GM19328 (cell line): ENCODE results near the gene GREM2.

Experiments
- ATAC-seq: cut with Tn5 transposase; IDR thresholded peaks from one replicate; pipeline ENCODE4 v1.9.1; 2021; ENCODE audit warnings: mild to moderate bottlenecking, moderate library complexity; ENCODE audit not compliant: unreplicated experiment

Gene GREM2

DNA sequence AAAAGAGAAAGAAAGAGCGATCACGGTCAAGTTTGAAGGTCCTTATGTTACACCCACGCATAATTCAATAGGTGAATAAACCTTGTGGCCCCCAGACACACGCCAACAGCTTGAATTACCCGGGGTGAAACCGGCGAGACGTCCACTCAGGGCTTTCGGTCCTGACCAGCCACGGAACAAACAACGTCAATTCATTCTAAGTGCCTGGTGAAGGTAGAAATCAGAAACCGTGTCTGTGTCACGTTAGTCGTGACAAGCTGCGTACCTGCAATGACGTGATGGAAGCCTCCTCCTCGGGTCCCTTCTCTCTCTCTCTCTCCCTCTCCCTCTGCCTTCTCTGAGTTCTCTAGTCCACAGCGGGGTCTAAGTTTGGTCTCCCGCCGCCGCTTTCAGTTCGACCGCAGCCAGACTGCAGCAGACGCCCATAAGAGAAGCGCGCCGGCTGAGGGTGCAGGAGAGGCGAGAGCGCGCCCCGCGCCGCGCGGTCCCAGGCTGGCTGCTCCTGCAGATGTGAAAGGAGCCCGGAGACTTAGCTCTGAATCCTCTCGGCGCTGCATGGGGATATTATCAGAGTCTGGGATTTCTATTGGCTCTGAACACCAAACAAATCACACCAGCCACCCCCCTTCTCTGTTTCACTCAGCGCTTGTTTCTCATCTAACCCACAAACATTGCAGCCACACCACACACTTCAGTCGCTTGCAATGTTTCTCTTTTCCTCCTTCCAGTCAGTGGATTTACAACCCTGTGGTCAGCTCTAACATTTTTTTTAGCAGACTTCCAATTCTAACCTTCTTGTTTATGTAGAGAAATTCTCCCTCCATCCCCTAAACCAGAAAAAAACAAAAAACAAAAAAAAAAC lies at the start of gene GREM2:
Gene GREM2, minus strand, starts transcription at position 537 of the 862 bp plus-strand sequence. CDS start 118,680 bp downstream, outside the sequence.
- ATAC-seq: no peak

DNA sequence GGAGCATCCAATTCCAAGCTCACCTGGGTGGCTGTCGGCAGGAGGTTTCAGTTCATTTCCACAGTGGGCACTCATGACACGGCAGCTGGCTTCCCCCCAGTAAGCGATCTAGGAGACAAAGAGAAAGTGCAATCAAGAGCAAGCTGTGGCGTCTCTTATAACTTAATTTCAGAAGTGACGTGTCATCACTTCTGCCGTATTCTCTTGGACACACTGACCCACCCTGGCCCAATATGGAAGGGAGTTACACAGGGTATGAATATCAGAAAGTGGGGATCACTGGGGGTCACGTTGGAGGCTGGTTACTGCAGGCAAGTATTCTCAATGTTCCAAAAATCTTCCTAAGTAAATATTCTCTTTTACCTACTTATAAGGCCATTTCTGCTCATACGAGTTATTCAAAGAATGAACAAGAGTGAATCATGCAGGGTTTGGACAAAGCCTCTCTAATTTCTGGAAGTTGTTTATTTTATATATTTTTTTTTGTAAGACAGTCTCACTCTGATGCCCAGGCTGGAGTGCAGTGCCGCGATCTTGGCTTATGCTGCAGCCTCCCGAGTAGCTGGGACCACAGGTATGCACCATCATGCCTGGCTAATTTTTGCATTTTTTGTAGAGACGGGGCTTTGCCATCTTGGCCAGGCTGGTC lies 46.5 kb upstream of the GREM2 start:
- ATAC-seq: no peak

DNA sequence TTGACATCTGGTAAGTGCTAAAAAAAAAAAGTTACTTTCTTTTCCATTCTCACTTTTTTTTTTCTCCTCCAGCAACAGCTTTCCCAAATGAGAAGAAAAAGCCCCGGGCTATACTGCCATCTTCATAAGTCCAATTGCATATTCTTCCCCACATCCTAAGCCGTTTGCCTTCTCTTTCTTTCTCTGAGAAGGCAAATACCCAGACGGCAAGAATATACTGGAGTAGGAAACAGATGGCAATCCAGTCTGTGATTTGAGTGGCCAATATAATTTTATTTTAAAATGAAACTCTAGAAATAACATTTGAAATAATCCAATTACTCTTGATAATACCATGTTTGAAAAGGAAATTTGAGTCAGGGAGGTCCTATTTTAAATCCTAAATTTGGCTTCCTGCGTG lies 44.6 kb upstream of the GREM2 start:
- no peak for ATAC-seq

DNA sequence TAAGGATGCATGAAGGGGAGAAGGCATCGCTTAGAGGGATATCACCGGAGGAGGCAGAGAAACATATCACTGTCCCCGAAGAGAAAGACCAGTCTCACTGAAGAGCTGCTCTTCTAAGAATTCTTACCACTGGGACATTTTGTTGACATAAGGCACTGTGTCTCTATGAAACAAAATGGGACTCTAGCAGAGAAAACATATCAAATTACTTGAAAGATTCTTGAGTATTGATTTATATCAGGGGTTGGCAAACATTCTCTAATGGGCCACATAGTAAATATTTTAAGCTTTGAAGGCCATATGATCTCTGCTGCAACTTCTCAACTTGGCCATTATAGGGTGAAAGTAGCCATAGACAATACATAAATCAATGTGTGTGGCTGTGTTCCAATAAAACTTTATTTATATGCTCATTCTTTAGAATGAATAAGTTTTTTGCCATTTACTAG lies 41.0 kb upstream of the GREM2 start:
- no peak for ATAC-seq

DNA sequence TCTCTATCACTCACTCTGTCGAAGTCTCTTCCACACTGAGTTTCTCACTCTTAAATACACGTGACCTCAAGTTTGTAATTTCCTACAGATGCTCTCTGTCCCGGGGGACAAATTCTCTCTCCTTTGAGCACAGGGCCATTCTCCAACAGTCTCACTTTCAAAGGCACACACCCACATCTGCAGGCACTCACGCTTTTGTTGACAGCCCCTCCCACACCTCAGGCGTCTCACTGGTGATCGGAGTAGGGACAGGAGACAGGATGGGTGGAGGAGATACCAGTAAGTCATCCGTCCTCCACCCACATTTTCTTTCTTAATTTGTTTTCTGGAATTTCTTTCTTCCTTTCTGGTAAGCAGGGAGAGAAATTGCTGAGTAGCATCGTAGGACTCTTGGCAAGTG lies 40.6 kb upstream of the GREM2 start:
- no peak for ATAC-seq

DNA sequence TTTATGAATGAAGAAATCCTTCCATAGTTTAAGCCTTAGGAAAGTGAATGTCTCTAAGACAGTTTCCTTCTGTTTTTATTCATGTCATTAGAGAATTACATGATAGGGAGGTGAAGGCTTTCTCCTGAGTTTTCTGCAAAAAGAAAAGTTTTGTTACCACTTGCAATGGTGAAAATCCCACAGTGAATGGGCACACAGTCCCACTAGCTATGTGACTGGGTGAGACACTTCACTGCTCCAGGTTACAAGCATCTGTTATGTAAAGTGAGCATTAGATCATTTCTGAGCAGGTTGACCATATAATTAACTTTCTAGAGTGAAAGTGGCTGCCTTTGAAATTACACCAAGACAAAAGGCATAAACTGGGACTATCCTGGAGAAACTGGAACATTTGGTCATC lies 38.9 kb upstream of the GREM2 start:
- ATAC-seq: no peak

DNA sequence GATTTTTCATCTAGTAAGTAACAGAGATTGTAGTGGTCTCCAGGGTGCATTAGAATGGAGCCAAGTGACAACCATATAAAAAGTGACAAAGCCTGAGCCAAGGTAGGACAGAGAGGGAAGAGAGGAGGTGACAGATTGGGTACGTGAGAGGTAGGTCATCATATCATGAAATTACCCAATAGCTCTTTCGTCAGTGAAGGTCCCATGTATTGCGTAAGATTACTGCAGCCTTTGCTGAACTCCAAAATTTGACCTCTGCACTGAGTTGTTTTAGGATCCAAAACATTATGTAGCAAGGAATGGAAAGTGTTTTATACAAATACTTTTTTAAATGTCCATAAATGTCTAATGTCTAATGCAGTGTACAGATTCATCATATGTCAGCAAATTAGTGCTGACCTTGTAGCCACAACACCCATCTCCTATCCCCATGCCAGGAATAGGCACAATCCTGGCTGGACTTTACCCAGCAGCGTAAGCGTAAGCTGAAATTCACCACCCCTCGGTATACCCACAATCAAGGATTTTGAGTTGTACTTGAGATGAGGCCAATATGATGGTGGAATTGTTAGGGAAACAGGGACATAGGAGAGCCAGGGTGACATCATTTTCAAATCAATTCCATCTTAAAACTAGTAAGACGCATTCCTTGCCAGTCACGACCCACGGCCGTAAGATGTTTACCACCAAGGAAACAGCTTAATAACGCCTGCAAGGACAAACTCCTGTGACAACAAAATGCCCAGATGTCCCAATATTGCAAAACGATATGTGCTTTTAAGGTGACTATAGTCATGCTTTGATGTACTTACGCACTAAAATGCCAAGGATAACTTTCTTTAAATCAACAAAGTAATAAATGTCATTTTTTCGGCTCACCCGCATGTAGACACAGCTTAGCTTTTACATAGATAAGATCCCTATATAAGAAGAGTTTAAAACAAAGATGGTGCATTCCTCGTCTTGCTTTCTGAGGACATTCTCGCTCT lies 38.1 kb upstream of the GREM2 start:
- ATAC-seq: no peak

DNA sequence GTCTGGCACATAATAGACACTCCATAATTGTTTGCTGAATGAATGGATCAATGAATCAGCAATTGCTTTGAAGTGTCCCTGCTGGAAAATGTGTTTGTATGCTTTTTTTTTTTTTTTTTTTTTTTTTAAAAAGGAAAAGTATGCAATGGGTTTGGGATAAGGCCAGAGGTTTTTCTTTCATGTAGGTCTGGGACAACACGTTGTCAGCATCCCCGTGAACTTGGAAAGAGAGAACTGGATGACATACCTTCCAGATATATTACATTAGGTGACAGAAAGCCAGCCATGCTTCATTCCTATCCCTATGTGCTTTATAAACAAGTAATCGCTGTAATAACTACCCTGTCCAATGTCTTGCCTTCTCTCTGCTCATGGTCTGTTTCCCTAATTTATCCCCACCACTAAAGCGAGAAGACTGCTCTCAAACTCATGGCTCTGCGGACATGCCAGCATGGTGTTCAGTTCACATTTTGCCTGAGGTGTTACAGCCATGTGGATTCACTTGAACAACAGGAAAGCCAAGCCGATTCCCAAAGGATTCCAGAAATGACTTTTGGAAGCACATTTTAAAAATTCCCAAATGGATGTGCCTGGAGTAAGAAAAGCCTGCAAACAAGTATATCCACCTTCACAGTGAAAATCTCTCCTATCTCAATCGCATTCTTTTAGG lies 34.8 kb upstream of the GREM2 start:
- ATAC-seq: no peak

DNA sequence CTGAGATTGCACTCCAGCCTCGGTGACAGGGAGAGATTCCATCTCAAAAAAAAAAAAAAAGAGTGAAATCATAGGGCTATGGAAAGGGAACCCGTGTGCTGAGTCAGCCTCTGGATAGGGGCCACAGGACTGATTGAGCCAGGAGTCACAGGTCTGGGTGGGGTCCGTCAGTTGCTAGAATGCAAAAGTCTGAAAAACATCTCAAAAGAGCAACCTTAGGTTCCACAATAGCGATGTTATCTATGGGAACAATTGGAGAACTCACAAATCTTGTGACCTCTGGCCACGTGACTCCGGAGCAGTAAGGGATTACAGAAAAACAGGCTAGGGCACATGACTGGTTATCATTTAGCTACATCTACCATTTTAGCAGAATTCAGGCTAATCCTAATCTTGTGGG lies 32.8 kb upstream of the GREM2 start:
- ATAC-seq: no peak

DNA sequence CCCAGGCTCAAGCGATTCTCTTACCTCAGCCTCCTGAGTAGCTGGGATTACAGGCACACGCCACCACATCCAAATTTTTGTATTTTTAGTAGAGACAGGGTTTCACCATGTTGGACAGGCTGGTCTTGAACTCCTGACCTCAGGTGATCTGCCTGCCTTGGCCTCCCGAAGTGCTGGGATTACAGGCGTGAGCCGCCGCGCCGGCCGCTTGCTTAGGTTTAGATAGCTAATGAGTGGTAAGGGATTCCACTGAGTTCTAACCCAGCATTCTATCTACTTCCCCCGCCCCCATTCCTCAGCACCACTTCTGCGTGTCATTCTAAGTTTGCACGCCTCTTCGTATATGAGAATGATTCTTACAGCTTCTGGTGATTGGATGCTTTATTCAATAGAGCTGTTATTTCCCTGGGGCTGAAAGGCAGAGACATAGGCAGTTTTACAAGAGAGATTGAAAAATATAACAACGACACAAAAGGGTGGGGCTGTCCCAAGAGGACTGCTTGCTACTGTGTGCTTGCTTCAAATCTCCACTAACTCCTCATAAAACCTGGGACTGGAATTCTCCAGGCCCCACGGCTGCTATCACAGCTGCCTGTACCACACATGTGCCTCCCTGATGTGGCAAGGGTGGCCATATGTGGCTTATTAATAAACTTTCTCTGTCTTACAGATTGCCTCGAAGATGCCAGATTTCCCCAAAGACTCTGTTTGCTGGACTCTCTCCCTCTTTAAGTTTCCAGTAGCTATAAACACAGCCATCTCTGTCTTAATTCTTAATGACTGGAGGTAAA lies 23.7 kb upstream of the GREM2 start:
- no peak for ATAC-seq

DNA sequence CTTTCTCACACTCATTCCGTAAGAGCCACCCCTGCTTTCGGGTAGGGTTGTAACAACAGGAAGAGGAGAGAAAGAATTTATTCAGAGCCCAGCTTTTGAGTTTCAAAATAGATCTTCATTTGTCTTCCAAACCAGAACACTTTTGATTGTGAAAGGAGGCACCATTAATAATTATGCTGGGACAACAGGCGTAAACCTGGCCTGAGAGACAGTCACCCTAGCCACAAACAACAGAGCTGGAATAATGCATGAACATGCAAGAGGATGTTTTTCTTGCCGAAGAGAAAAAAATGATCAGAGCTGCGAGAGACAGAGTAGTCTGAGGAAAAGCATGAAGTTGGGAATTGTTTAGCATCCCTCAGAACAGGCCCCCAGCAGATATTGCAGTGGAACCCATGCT lies 18.5 kb upstream of the GREM2 start:
- ATAC-seq: no peak

DNA sequence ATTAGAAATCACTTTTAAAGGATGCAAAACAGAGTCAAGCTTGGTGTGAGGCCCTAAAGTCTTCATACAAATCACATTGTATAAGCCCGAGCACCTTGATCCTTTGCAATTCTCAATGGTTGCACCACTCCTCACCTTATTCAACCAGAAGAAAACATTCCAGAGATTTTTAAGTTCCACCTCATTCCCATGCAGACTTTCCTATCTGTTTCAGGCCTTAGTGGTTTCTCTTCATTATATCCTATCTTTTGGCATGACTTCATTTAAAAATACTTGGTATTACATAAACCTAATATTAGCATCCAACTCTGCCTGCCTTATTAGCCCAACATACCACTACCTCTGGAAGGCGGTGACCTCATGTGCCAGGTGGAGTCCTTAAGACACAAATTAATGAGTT lies 9.3 kb upstream of the GREM2 start:
- ATAC-seq: no peak

DNA sequence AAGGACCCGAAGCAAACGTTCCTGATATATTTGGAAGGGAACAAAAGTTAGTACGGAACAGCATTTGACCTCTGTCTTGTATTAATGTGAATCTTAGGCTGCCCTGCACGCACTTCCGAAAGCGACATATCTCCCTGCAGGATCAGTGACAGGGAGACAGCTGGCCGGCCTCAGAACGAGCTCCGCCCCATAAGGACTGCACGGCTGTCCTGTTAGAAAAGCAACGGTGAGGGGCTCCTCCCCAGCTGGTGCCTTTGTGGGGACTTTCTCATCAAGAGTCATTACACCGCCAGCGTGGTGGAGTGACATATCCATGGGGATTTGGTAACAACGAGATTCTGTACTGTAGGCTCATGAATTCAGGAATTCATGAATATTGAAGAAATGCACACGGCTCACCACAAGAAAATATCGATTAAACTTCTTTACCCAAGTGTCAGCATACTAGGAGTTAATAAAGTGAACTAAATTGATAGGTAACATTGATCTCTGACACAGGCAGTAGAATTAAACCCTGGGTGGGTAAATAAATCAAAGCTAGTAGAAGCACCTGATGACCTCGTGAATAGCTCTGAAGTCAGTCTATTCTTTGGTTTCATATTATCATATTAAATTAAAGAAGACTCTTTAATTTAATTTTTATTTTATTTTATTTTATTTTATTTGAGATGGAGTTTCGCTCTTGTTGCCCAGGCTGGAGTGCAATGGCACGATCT lies 8.1 kb upstream of the GREM2 start:
- ATAC-seq: no peak

DNA sequence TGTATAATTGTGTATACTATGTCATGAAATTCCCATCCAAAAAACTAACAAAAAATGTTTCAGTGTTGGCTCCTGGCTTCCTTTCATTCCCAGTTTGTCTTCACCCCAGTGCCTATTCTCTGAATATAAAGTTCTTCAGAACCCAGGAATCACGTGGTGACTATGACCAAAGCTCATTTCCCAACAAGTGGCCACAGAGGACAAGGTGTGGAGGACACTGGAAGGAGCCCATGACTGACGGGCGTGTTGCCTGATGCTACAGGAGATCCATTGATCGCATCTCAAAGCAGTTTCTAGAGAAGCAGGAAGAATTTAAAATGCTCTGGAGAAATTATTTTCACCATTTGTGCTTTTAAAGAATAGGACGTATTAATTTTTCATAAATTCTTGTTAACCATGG lies 7.4 kb upstream of the GREM2 start:
- ATAC-seq: no peak

DNA sequence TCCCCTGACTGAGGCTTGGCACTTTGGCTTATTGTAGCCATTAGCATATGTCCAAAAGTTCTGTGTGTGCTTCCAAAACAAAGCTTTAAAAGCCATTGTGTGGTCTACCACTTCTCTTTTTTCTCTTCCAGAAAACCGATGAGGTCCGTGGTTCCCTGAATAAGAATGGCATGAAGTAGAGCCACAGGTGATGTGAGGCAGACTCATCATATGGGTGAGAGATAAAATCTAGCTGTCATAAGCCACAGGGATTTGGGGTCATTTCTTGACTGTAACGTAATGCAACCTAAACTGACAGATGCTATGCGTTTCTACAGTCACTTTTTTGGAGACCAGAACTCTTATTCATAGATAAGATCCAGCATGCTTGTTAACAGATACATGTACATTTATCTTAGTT lies 7.0 kb upstream of the GREM2 start:
- no peak for ATAC-seq

DNA sequence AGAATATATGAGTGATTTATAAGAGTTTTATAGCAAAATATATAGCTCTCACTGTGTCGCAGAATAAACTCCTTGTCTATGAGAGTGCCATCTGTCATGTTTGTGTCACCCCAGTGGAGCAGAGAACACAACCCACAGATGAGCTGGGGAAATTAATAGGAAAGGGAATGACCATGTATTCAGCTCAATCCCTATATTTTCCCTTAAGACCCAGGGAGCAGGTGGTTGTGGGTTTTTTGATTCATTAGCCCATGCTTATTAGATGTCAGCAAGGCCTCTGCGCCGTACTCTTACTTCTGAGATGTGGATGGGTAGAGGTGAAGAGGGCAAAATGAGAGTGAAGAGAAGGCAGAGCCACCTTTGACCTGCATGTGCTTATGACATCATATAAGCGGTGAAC lies 4.1 kb upstream of the GREM2 start:
- no peak for ATAC-seq

DNA sequence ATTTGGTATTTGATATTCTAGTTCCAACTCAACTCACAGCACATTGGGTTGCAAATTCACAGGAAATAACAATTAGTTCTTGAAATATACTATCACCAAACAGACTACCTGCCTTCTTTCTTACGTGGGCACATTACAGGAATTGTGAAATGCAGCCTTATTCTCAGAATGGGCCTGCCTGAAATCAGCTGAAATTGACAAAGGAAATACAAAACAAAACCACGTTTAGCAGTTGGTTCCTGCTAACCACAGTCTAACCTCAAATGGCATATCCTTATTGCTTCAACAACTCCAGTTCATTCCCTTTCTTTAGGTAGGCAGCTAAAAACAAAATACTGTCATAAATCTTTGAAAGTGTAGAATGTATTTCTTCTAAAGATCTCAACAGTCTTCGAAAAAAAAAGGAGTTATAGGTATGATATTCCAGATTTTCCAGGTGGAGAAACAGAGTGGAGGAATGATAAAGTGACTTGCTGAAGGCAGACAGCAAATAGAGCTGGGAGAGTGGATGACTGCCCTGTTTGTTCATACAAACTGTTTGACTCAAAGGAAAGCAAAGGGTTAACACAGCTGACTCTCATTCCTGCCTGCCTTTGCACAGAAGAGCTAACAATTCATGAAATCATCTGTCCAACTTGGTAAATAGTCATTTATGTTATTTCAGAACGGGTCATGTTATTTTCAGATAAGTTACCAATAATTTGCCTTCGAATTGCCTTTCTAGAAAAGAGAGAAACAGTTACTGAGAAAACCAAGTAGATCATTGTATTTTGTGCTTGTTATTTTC lies 1.6 kb upstream of the GREM2 start:
- ATAC-seq: no peak

DNA sequence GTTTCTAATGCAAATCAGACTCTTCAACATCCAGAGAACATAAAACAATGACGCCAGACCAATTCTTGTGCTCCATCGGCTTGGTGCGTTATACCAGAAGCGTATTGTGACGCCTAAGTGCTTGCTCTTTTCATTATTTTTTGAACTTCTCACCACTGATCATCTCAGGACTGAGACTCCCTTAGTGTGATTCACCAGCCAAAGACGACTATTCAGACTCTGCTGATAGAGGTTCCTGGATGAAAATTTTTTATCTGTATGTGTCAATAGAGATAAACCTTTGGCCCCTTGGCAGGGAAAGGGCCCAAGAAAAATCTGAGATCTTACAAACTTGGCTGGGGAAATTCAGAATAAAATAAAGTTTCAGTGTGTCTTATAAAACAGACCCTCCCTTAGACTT lies 856 bp upstream of the GREM2 start:
- no peak for ATAC-seq

DNA sequence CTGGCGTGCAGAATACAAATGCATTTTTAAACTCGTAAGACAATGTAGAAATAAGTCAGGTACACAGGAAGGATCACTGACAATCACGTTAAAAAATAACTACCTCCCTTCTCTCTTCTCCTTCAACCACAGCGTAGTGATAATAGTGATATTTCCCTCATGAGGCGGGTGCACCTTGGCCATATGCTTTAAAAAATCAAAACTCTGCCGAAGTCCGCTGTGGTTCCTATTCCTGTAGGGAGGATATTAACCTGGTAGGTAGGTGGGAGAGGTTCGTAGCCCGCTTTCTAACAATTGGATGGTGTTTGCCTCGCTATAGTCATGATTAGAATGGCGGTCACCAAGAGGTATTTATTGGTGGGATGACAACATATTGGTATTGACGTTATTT lies 732 bp downstream of the GREM2 start:
- ATAC-seq: no peak
